ENCODE data around the gene PLK2. TPM values are rescaled to one million over a fixed set of nuclear protein-coding genes. Genes with fewer than 3 reads are reported as not detected.

The PLK2 gene
- total and polyA plus RNA-seq, 9 of the 15 experiments (the other 6 are each of a cell fraction or from before 2014, with no cell fraction given): 0.58 TPM; not detected in 8

DNA sequence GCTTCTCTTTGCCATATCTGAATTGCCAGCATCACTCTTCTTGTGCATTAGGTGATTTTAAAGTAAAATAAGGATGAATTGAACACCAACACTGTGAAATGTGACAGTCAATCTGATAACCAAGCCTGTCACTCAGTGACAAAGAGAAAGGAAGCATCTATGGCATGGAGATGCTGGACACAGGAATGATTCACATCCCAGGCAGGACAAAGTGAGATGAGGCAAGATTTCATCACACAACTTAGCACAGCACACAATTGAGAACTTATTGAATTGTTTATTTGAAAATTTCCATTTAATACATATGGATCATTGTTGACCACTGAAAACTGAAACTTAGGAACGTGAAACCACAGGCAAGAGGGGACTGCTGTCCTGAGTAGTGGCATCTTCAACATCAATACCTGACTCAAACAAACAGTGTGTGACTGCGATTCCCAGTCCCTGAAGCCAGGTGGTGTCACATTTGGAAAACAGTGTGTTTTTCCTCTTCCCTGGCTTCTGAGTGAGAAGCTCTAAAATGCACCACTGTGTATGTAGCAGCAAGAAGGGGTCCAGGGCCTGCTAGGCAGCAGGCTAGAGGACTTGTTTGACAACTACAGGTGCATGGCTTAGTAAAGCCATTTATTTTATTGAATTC lies 42.0 kb upstream of the PLK2 start:
- TF ChIP-seq PTBP1 (IDR thresholded peaks at IDR 0.05; ENCODE audit: low read depth, low read length): no peak
- no peak for TF ChIP-seq GABPB2 (CRISPR knock-in tag; conservative IDR thresholded peaks at IDR 0.05)
- TF ChIP-seq MEF2A (IDR thresholded peaks at IDR 0.05; ENCODE audit: control insufficient read depth, low read depth, low read length): no peak
- no peak for TF ChIP-seq PHB2 (IDR thresholded peaks at IDR 0.05; ENCODE audit: low read depth)
- no peak for TF ChIP-seq KDM5B (IDR thresholded peaks at IDR 0.05; ENCODE audit: insufficient replicate concordance, low read depth, low read length)
- no peak for TF ChIP-seq BACH1 (tag; IDR thresholded peaks at IDR 0.05)
- TF ChIP-seq ZNF408 (CRISPR knock-in tag; IDR thresholded peaks at IDR 0.05; ENCODE audit: low read depth): no peak
- TF ChIP-seq SAFB (IDR thresholded peaks at IDR 0.05; ENCODE audit: borderline replicate concordance, low read depth, low read length): no peak
- no peak for TF ChIP-seq ETV1 (tag; conservative IDR thresholded peaks at IDR 0.05; ENCODE audit: low read depth)
- TF ChIP-seq, protein P1, sequence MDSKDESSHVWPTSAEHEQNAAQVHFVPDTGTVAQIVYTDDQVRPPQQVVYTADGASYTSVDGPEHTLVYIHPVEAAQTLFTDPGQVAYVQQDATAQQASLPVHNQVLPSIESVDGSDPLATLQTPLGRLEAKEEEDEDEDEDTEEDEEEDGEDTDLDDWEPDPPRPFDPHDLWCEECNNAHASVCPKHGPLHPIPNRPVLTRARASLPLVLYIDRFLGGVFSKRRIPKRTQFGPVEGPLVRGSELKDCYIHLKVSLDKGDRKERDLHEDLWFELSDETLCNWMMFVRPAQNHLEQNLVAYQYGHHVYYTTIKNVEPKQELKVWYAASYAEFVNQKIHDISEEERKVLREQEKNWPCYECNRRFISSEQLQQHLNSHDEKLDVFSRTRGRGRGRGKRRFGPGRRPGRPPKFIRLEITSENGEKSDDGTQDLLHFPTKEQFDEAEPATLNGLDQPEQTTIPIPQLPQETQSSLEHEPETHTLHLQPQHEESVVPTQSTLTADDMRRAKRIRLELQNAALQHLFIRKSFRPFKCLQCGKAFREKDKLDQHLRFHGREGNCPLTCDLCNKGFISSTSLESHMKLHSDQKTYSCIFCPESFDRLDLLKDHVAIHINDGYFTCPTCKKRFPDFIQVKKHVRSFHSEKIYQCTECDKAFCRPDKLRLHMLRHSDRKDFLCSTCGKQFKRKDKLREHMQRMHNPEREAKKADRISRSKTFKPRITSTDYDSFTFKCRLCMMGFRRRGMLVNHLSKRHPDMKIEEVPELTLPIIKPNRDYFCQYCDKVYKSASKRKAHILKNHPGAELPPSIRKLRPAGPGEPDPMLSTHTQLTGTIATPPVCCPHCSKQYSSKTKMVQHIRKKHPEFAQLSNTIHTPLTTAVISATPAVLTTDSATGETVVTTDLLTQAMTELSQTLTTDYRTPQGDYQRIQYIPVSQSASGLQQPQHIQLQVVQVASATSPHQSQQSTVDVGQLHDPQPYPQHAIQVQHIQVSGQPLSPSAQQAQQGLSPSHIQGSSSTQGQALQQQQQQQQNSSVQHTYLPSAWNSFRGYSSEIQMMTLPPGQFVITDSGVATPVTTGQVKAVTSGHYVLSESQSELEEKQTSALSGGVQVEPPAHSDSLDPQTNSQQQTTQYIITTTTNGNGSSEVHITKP (IDR thresholded peaks at IDR 0.05; ENCODE audit: partially characterized antibody): no peak
- TF ChIP-seq, protein P2, sequence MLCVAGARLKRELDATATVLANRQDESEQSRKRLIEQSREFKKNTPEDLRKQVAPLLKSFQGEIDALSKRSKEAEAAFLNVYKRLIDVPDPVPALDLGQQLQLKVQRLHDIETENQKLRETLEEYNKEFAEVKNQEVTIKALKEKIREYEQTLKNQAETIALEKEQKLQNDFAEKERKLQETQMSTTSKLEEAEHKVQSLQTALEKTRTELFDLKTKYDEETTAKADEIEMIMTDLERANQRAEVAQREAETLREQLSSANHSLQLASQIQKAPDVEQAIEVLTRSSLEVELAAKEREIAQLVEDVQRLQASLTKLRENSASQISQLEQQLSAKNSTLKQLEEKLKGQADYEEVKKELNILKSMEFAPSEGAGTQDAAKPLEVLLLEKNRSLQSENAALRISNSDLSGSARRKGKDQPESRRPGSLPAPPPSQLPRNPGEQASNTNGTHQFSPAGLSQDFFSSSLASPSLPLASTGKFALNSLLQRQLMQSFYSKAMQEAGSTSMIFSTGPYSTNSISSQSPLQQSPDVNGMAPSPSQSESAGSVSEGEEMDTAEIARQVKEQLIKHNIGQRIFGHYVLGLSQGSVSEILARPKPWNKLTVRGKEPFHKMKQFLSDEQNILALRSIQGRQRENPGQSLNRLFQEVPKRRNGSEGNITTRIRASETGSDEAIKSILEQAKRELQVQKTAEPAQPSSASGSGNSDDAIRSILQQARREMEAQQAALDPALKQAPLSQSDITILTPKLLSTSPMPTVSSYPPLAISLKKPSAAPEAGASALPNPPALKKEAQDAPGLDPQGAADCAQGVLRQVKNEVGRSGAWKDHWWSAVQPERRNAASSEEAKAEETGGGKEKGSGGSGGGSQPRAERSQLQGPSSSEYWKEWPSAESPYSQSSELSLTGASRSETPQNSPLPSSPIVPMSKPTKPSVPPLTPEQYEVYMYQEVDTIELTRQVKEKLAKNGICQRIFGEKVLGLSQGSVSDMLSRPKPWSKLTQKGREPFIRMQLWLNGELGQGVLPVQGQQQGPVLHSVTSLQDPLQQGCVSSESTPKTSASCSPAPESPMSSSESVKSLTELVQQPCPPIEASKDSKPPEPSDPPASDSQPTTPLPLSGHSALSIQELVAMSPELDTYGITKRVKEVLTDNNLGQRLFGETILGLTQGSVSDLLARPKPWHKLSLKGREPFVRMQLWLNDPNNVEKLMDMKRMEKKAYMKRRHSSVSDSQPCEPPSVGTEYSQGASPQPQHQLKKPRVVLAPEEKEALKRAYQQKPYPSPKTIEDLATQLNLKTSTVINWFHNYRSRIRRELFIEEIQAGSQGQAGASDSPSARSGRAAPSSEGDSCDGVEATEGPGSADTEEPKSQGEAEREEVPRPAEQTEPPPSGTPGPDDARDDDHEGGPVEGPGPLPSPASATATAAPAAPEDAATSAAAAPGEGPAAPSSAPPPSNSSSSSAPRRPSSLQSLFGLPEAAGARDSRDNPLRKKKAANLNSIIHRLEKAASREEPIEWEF (CRISPR knock-in tag; IDR thresholded peaks at IDR 0.05): no peak
- no peak for TF ChIP-seq FIP1L1 (IDR thresholded peaks at IDR 0.05; ENCODE audit: low read depth, low read length, poor library complexity, severe bottlenecking)
- TF ChIP-seq, protein P3, sequence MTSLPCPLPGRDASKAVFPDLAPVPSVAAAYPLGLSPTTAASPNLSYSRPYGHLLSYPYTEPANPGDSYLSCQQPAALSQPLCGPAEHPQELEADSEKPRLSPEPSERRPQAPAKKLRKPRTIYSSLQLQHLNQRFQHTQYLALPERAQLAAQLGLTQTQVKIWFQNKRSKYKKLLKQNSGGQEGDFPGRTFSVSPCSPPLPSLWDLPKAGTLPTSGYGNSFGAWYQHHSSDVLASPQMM (CRISPR knock-in tag; IDR thresholded peaks at IDR 0.05): no peak
- ATAC-seq: no peak
- Histone ChIP-seq H3K4me1 (replicated peaks in 1 of 2; ENCODE audit: control insufficient read depth in 2 of 2, insufficient read depth in 2 of 2, low read length in 2 of 2) (no peaks in the 10 kb centered on the region), H3K9me3 (replicated peaks; ENCODE audit: control insufficient read depth, insufficient read depth, low read depth, low read length) (no peaks in the 10 kb centered on the region), H3K27ac (ENCODE audit: extremely low read depth, low read depth, low read length) (no peak overlapping the region), H3K27me3 (ENCODE audit: control insufficient read depth in 2 of 2, insufficient read depth in 2 of 2, low read length in 2 of 2) (no peaks in the 10 kb centered on the region), H3K4me3 (no peak overlapping the region), H3K9ac (ENCODE audit: insufficient read depth in 1 of 2, low read depth in 2 of 2, low read length in 2 of 2) (no peak overlapping the region), H3K9me1 (ENCODE audit: control insufficient read depth, insufficient read depth, low read length) (no peaks in the 10 kb centered on the region), H4K20me1 (replicated peaks; ENCODE audit: control insufficient read depth, insufficient read depth, low read length) (no peaks in the 10 kb centered on the region), H3K79me2 (ENCODE audit: control insufficient read depth, insufficient read depth, low read length) (no peaks in the 10 kb centered on the region), H2AFZ (ENCODE audit: low read depth, low read length) (no peak overlapping the region), H3K36me3 (ENCODE audit: control insufficient read depth, insufficient read depth, low read length) (no peaks in the 10 kb centered on the region), H3K4me2 (ENCODE audit: insufficient read depth, low read length) (no peak overlapping the region)
- FAIRE-seq: no peak
- in situ Hi-C loops (cut with MboI): no loop called here
- CTCF ChIA-PET (ENCODE audit: low intra/inter-chr PET ratio): no interaction called here
- no TSS peak for BruUV-seq (replicated peaks)
- intact Hi-C loops (cut with micrococcal nuclease): no loop called here
- 3% methylated on average over 2 of the region's 2 CpGs for WGBS (ENCODE audit: insufficient coverage, low coverage, missing lambda C conversion rate)
- POLR2A ChIA-PET: no interaction called here
- no peak for DNase-seq (ENCODE audit: extremely low read depth in 1 of 4, low spot score in 3 of 4)
